Subcutaneous adipose tissue (tissue), 4 donors: Measurements from ENCODE around the gene ALPL. TPM values are rescaled to one million over a fixed set of nuclear protein-coding genes. Genes with fewer than 3 reads are reported as not detected.

Experiments used
- CTCF ChIP-seq: fragments of 450-650 bp; IDR thresholded peaks from one replicate; pipeline ENCODE4 v1.5.1; 2016; ENCODE audit warnings: low read depth, mild to moderate bottlenecking, control low read depth, antibody characterized with exemption, moderate library complexity
- total RNA-seq, 4 donors: library from RNA; depleted of rRNA; stranded (reverse); fragments of >200 nt; gene quantifications; one replicate each; pipeline ENCODE4 v1.1.0, GENCODE V29; 2016

The ALPL gene
- 10 to 100 TPM in 1 of 4 donors, 1 to 10 TPM in 3; 2.6 to 17.7 (median 9.5) TPM for total RNA-seq

GRCh38 chr1:21509351-21510112, at the start of gene ALPL:
Gene ALPL, plus strand, starts transcription at chr1:21509423. Its CDS starts 44,659 bp downstream, at chr1:21554082.
- TF ChIP-seq CTCF = no peak

- no peak for TF ChIP-seq CTCF
Observed at GRCh38 chr1:21468599-21468998, 40.6 kb upstream of the ALPL start.

- no peak for TF ChIP-seq CTCF
Observed at GRCh38 chr1:21469581-21469980, 39.6 kb upstream of the ALPL start.

- no peak for TF ChIP-seq CTCF
Observed at GRCh38 chr1:21472861-21473260, 36.4 kb upstream of the ALPL start.

- no peak for TF ChIP-seq CTCF
Observed at GRCh38 chr1:21478356-21478755, 30.9 kb upstream of the ALPL start.

GRCh38 chr1:21489146-21489545, 20.1 kb upstream of the ALPL start:
- TF ChIP-seq CTCF = no peak

GRCh38 chr1:21490774-21491487, 18.3 kb upstream of the ALPL start:
- no peak for TF ChIP-seq CTCF
